ENCODE data around the gene INIP.

The INIP gene

DNA sequence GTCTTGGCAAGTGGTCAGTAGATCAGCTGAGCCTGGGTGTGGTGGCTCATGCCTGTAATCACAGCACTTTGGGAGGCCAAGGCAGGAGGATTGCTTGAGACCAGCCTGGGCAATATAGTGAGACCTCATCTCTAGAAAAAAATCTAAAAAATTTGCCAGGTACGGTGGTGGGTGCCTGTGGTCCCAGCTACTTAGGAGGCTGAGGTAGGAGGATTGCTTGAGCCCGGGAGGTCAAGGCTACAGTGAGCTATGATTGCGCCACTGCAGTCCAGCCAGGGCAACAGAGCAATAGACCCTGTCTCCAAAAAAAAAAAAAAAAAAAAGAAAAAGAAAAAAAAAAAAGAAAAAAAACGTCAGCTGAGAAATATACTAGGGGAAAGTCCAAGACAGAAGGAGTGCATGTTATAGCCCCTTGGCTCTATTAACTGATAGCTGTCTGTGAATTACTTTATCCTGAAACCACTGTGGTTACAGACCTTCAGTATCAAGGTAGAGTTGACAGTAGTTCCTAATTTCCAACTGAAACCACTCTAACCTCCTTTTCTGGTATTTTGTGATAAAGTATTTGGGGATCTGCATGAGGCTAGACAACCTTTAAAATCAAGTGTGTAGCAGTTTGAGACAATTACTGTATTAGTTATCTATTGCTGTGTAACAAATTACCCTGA is 2.3 kb upstream of the INIP start:
- POLR2A ChIA-PET: no interaction called here
- H3K9me3 ChIP-seq (ENCODE audit: control insufficient read depth, insufficient read depth, low read depth, low read length): no peaks in the 10 kb centered on the region
- H3K27ac ChIP-seq (ENCODE audit: extremely low read depth, low read depth, low read length): no peak overlapping the region
- TF ChIP-seq ZNF362 (tag by site-specific recombination; IDR thresholded peaks at IDR 0.05): 0 out of 2 replicates have a peak, but pooled peaks have one; percentile 29
- TF ChIP-seq ZSCAN18 (tag by site-specific recombination; IDR thresholded peaks at IDR 0.05): no peak
- TF ChIP-seq ZNF792 (tag by site-specific recombination; IDR thresholded peaks at IDR 0.05): no peak
- no peak for TF ChIP-seq ZNF548 (tag by site-specific recombination; IDR thresholded peaks at IDR 0.05)
- H3K36me3 ChIP-seq (ENCODE audit: control insufficient read depth in 2 of 2, insufficient read depth in 1 of 2, low read length in 2 of 2): no peaks in the 10 kb centered on the region
- no peak overlapping the region for H3K4me3 ChIP-seq (ENCODE audit: low read depth, low read length)
- CTCF ChIA-PET: interaction anchor here (0.6 to 4.3 kb wide), 4 partner anchors 73 to 620 kb away, joined by 3 to 20 read pairs (median 4); no protein-coding TSS in a partner anchor
- H3K4me1 ChIP-seq (ENCODE audit: control insufficient read depth, insufficient read depth, low read length): no peaks in the 10 kb centered on the region

- CTCF ChIA-PET: interaction anchor here (0.5 to 4.3 kb wide), 5 partner anchors 24 to 619 kb away, joined by 3 to 20 read pairs (median 3); no protein-coding TSS in a partner anchor
- POLR2A ChIA-PET: no interaction called here
Measured at GRCh38 chr9:112719696-112720095, 1.8 kb upstream of the INIP start.

GRCh38 chr9:112719241-112719691 is 1.3 kb upstream of the INIP start:
- Histone ChIP-seq H3K4me3 (ENCODE audit: low read depth, low read length) (no peak overlapping the region), H3K36me3 (ENCODE audit: control insufficient read depth in 2 of 2, insufficient read depth in 1 of 2, low read length in 2 of 2) (peaks cover 0 to 6% of the 10 kb centered on the region in 2 experiments; a peak in 1 of 3 replicates), H3K4me1 (ENCODE audit: control insufficient read depth, insufficient read depth, low read length) (no peaks in the 10 kb centered on the region), H3K9me3 (ENCODE audit: control insufficient read depth, insufficient read depth, low read depth, low read length) (no peaks in the 10 kb centered on the region), H3K27ac (ENCODE audit: extremely low read depth, low read depth, low read length) (no peak overlapping the region)
- ChIA-PET POLR2A (interaction anchor here (1.3 kb wide), 1 partner anchor 27 kb away, joined by 3 read pairs; no protein-coding TSS in a partner anchor), CTCF (interaction anchor here (0.5 to 4.3 kb wide), 8 partner anchors 13 to 619 kb away, joined by 3 to 20 read pairs (median 3); no protein-coding TSS in a partner anchor)
- TF ChIP-seq, protein P1, sequence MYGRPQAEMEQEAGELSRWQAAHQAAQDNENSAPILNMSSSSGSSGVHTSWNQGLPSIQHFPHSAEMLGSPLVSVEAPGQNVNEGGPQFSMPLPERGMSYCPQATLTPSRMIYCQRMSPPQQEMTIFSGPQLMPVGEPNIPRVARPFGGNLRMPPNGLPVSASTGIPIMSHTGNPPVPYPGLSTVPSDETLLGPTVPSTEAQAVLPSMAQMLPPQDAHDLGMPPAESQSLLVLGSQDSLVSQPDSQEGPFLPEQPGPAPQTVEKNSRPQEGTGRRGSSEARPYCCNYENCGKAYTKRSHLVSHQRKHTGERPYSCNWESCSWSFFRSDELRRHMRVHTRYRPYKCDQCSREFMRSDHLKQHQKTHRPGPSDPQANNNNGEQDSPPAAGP (tag by site-specific recombination; IDR thresholded peaks at IDR 0.05): no peak
- TF ChIP-seq, protein P2, sequence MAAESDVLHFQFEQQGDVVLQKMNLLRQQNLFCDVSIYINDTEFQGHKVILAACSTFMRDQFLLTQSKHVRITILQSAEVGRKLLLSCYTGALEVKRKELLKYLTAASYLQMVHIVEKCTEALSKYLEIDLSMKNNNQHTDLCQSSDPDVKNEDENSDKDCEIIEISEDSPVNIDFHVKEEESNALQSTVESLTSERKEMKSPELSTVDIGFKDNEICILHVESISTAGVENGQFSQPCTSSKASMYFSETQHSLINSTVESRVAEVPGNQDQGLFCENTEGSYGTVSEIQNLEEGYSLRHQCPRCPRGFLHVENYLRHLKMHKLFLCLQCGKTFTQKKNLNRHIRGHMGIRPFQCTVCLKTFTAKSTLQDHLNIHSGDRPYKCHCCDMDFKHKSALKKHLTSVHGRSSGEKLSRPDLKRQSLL (tag by site-specific recombination; IDR thresholded peaks at IDR 0.05): no peak
- no peak for TF ChIP-seq ZNF37A (tag by site-specific recombination; IDR thresholded peaks at IDR 0.05)
- no peak for TF ChIP-seq REPIN1 (tag by site-specific recombination; IDR thresholded peaks at IDR 0.05; ENCODE audit: low read depth)
- TF ChIP-seq, protein P3, sequence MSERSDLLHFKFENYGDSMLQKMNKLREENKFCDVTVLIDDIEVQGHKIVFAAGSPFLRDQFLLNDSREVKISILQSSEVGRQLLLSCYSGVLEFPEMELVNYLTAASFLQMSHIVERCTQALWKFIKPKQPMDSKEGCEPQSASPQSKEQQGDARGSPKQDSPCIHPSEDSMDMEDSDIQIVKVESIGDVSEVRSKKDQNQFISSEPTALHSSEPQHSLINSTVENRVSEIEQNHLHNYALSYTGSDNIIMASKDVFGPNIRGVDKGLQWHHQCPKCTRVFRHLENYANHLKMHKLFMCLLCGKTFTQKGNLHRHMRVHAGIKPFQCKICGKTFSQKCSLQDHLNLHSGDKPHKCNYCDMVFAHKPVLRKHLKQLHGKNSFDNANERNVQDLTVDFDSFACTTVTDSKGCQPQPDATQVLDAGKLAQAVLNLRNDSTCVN (tag by site-specific recombination; optimal IDR thresholded peaks at IDR 0.05): no peak
- TF ChIP-seq, protein P4, sequence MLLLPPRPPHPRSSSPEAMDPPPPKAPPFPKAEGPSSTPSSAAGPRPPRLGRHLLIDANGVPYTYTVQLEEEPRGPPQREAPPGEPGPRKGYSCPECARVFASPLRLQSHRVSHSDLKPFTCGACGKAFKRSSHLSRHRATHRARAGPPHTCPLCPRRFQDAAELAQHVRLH (tag by site-specific recombination; IDR thresholded peaks at IDR 0.05): no peak
- TF ChIP-seq ZNF184 (tag by site-specific recombination; IDR thresholded peaks at IDR 0.05): no peak
- no peak for TF ChIP-seq ZNF324 (tag by site-specific recombination; IDR thresholded peaks at IDR 0.05)
- no peak for TF ChIP-seq ZNF626 (tag by site-specific recombination; IDR thresholded peaks at IDR 0.05)
- TF ChIP-seq, protein P5, sequence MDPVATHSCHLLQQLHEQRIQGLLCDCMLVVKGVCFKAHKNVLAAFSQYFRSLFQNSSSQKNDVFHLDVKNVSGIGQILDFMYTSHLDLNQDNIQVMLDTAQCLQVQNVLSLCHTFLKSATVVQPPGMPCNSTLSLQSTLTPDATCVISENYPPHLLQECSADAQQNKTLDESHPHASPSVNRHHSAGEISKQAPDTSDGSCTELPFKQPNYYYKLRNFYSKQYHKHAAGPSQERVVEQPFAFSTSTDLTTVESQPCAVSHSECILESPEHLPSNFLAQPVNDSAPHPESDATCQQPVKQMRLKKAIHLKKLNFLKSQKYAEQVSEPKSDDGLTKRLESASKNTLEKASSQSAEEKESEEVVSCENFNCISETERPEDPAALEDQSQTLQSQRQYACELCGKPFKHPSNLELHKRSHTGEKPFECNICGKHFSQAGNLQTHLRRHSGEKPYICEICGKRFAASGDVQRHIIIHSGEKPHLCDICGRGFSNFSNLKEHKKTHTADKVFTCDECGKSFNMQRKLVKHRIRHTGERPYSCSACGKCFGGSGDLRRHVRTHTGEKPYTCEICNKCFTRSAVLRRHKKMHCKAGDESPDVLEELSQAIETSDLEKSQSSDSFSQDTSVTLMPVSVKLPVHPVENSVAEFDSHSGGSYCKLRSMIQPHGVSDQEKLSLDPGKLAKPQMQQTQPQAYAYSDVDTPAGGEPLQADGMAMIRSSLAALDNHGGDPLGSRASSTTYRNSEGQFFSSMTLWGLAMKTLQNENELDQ (tag by site-specific recombination; IDR thresholded peaks at IDR 0.05; ENCODE audit: low read depth): no peak
- no peak for TF ChIP-seq ZNF830 (tag by site-specific recombination; IDR thresholded peaks at IDR 0.05; ENCODE audit: low read depth)
- no peak for TF ChIP-seq ZNF292 (tag by site-specific recombination; IDR thresholded peaks at IDR 0.05; ENCODE audit: borderline replicate concordance, low read depth)
- no peak for TF ChIP-seq ZNF473 (tag by site-specific recombination; IDR thresholded peaks at IDR 0.05)
- TF ChIP-seq ZNF692 (tag by site-specific recombination; IDR thresholded peaks at IDR 0.05): no peak

More at GRCh38 chr9:112719696-112720095, 1.8 kb upstream of the INIP start:
- Histone ChIP-seq H3K4me1 (ENCODE audit: control insufficient read depth, insufficient read depth, low read length) (no peaks in the 10 kb centered on the region), H3K4me3 (ENCODE audit: low read depth, low read length) (no peak overlapping the region), H3K9me3 (ENCODE audit: control insufficient read depth, insufficient read depth, low read depth, low read length) (no peaks in the 10 kb centered on the region), H3K27ac (ENCODE audit: extremely low read depth, low read depth, low read length) (no peak overlapping the region), H3K36me3 (ENCODE audit: control insufficient read depth in 2 of 2, insufficient read depth in 1 of 2, low read length in 2 of 2) (peaks cover 0 to 4% of the 10 kb centered on the region in 2 experiments; a peak in 1 of 3 replicates)
- TF ChIP-seq ZNF146 (tag by site-specific recombination; IDR thresholded peaks at IDR 0.05) (no peak), SP2 (tag by site-specific recombination; IDR thresholded peaks at IDR 0.05) (no peak)
